Measurements from ENCODE around the gene COX19.

DNA sequence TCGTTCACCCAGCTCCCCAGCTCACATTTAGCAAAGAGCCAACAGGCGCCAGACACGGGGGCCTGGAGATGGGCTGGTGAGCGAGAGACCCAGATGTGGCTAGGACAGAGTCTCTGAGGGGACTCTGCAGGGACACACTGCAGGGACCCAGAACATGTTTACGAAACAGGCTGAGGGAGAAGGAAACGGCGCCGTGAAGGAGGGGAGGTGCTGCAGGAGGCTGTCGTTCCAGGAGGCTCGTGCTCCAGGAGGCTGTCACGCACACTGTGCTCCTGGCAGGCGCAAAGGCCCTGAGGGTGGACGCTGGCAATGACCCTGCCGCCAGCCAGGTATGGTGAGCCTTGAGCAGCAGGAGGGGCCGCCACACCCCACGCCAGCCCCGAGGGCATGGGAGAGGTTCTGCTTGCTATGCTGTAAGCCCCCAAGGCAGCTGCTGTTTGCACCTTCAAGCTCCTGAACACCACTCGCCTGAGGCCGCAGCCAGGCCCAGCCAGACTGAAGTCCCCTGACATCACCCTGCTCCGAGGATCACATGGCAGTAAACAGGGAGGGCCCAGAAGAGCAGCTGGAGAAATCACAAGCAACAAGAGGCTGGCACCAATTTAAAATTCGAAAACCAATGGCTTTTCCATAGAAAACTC lies 48.2 kb downstream of the COX19 start:
- TF ChIP-seq SIN3A (IDR thresholded peaks at IDR 0.05; ENCODE audit: borderline replicate concordance, insufficient read depth, low read depth, low read length) = no peak
- no peak for TF ChIP-seq POLR2AphosphoS5 (IDR thresholded peaks at IDR 0.05; ENCODE audit: low read depth, low read length)

Data from Panc1 (cell line).